ENCODE data around the gene TMX4.
"Not testable (repeated sequence)": the region's sequence is repeated elsewhere in the genome, so short reads cannot be mapped to it uniquely, and the experiment has no call there.

GRCh38 chr20:7956561-7956960 lies 63.0 kb downstream of the TMX4 start:
- TF ChIP-seq POLR2A, CTCF, POLR2AphosphoS5, EP300 (IDR thresholded peaks at IDR 0.05): not testable (repeated sequence)

All from suprapubic skin (tissue), 4 donors.